Thyroid gland (tissue), 4 donors: ENCODE data around the gene SART1. TPM values are rescaled to one million over a fixed set of nuclear protein-coding genes. Genes with fewer than 3 reads are reported as not detected.

Experiments used
- DNase-seq, 2 donors: peaks; one replicate each; pipeline ENCODE4 v3.0.0-alpha.2; 2019
- H3K27ac ChIP-seq, 3 donors: fragments of 200-600 bp; sonication (generic); 1 replicate in 2 of 3; 2 replicates in 1 of 3; pipeline ENCODE4 v1.5.1; 2016 to 2019; ENCODE audit warnings: mild to moderate bottlenecking in 1 of 3, moderate library complexity in 1 of 3
- H3K27me3 ChIP-seq: fragments of 200-600 bp; sonication (generic); one replicate; pipeline ENCODE4 v1.5.1; 2019
- H3K36me3 ChIP-seq, 2 donors: fragments of 200-600 bp; sonication (generic); one replicate each; pipeline ENCODE4 v1.5.1; 2016 to 2019
- H3K4me1 ChIP-seq, 2 donors: fragments of 200-600 bp; sonication (generic); one replicate each; pipeline ENCODE4 v1.5.1; 2017 to 2019
- H3K4me3 ChIP-seq, 3 donors: fragments of 200-600 bp; sonication (generic); replicated peaks in 1 of 3; 1 replicate in 2 of 3; 2 replicates in 1 of 3; pipeline ENCODE4 v1.5.1; 2016; ENCODE audit warnings: mild to moderate bottlenecking in 1 of 3
- H3K9me3 ChIP-seq: fragments of 200-600 bp; sonication (generic); one replicate; pipeline ENCODE4 v1.5.1; 2017
- POLR2A ChIP-seq, 2 donors: fragments of 450-650 bp; IDR thresholded peaks; one replicate each; pipeline ENCODE4 v1.6.1; 2017; ENCODE audit warnings: antibody characterized with exemption in 2 of 2, mild to moderate bottlenecking in 2 of 2, moderate library complexity in 1 of 2
- WGBS, 2 donors: methylation state at CpG; one replicate each; pipeline ENCODE4 v1.1.5; 2017; 5-methylcytosine and 5-hydroxymethylcytosine counted together
- intact Hi-C: fragments of 100-400 bp; cut with DNase I; formaldehyde crosslinking; loops from one replicate; pipeline ENCODE4 v1.15.1; 2023
- total RNA-seq, 4 donors: library from RNA; depleted of rRNA; stranded (reverse); fragments of >200 nt; gene quantifications; one replicate each; pipeline ENCODE4 v1.2.3, GENCODE V29; 2016
- TF ChIP-seq, protein P1 (sequence below), 6 experiments: fragments of 200-600 bp in 3 of 6; fragments of 450-650 bp in 3 of 6; sonication (generic) in 3 of 6; IDR thresholded peaks; one replicate each; pipeline ENCODE4 v1.5.1; 2016 to 2019; ENCODE audit warnings: antibody characterized with exemption in 6 of 6, mild to moderate bottlenecking in 2 of 6, inconsistent platforms in 1 of 6, moderate library complexity in 1 of 6

Gene SART1
- total RNA-seq, 4 donors from 2014 or later, result 22.2 to 46.1 (median 24.2) TPM

DNA sequence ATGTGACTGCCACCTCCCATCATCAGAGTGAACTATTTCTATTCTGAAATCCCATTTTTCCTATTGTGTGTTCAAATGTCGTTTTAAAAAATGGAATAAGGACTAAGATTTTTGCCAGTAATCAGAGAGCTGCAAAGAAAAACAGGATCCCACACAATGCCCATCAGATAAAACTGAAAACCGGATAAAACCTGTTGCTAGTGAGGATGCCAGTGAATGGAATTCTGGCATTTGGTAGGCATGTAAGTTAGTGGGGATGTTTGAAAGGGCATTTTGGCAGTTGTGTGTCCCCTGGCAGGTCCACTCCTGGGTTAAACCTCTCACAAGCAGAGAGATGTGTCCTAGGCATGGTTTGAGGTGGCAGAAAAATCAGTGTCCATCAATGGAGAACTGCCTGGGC is 36.1 kb upstream of the SART1 start:
- intact Hi-C loops, result no loop called here
- WGBS, 2 donors, result 34 to 35% methylated on average over 2 of the region's 2 CpGs
- DNase-seq, result no peak
- TF ChIP-seq, protein P1, sequence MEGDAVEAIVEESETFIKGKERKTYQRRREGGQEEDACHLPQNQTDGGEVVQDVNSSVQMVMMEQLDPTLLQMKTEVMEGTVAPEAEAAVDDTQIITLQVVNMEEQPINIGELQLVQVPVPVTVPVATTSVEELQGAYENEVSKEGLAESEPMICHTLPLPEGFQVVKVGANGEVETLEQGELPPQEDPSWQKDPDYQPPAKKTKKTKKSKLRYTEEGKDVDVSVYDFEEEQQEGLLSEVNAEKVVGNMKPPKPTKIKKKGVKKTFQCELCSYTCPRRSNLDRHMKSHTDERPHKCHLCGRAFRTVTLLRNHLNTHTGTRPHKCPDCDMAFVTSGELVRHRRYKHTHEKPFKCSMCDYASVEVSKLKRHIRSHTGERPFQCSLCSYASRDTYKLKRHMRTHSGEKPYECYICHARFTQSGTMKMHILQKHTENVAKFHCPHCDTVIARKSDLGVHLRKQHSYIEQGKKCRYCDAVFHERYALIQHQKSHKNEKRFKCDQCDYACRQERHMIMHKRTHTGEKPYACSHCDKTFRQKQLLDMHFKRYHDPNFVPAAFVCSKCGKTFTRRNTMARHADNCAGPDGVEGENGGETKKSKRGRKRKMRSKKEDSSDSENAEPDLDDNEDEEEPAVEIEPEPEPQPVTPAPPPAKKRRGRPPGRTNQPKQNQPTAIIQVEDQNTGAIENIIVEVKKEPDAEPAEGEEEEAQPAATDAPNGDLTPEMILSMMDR (IDR thresholded peaks at IDR 0.05), result no peak
- TF ChIP-seq POLR2A (IDR thresholded peaks at IDR 0.05), result no peak
- H3K4me1 ChIP-seq, result peaks cover 27 to 30% of the 10 kb centered on the region in 2 donors
- no peaks in the 10 kb centered on the region for H3K27me3 ChIP-seq
- peak overlapping the region; percentile 36 to 78 (median 58) for H3K27ac ChIP-seq
- H3K36me3 ChIP-seq, result peaks cover 3 to 19% of the 10 kb centered on the region in 2 donors
- no peak overlapping the region for H3K4me3 ChIP-seq
- H3K9me3 ChIP-seq, result no peaks in the 10 kb centered on the region

- 59 to 67% methylated on average over 9 of the region's 9 CpGs for WGBS, 2 donors
- H3K4me3 ChIP-seq, result no peak overlapping the region
- H3K9me3 ChIP-seq, result no peaks in the 10 kb centered on the region
- intact Hi-C loops, result no loop called here
- no peaks in the 10 kb centered on the region for H3K27me3 ChIP-seq
- peaks cover 19 to 20% of the 10 kb centered on the region in 2 donors for H3K4me1 ChIP-seq
- peak in 1 of 2 donors; percentile 41 for DNase-seq
- TF ChIP-seq, protein P1 (IDR thresholded peaks at IDR 0.05), result no peak
- no peak for TF ChIP-seq POLR2A (IDR thresholded peaks at IDR 0.05)
- peaks cover 3 to 7% of the 10 kb centered on the region in 2 donors for H3K36me3 ChIP-seq
- peak overlapping the region in 1 of 3 donors; percentile 2 for H3K27ac ChIP-seq
These were observed 33.6 kb upstream of the SART1 start for GRCh38 chr11:65927904-65928397.

DNA sequence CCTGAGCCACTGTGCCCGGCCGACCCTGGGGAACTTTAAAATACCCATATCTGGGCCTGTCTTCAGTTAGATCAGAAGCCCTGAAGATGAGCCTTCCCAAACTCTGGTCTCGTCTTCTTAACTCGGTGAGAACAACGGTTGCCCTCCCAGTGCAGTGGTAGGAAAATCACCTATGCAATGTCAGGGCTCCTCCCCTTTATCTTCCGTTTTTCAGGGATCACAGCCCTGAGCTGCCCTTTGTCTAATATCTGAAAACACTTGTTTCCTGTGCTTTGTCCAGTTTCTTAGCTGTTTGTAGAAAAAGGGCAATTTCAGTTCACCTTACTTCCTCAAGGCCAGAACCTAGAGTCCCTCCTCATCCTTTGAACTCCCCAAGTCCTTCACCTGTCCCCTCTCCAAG is 32.9 kb upstream of the SART1 start:
- no peak for DNase-seq
- H3K27ac ChIP-seq, result no peak overlapping the region
- H3K36me3 ChIP-seq, result no peaks in the 10 kb centered on the region
- H3K9me3 ChIP-seq, result no peaks in the 10 kb centered on the region
- WGBS, 2 donors, result 76 to 78% methylated on average over 6 of the region's 6 CpGs
- TF ChIP-seq, protein P1 (IDR thresholded peaks at IDR 0.05), result no peak
- no peak for TF ChIP-seq POLR2A (IDR thresholded peaks at IDR 0.05)
- H3K27me3 ChIP-seq, result no peaks in the 10 kb centered on the region
- intact Hi-C loops, result no loop called here
- peaks cover 19 to 24% of the 10 kb centered on the region in 2 donors for H3K4me1 ChIP-seq
- no peak overlapping the region for H3K4me3 ChIP-seq

DNA sequence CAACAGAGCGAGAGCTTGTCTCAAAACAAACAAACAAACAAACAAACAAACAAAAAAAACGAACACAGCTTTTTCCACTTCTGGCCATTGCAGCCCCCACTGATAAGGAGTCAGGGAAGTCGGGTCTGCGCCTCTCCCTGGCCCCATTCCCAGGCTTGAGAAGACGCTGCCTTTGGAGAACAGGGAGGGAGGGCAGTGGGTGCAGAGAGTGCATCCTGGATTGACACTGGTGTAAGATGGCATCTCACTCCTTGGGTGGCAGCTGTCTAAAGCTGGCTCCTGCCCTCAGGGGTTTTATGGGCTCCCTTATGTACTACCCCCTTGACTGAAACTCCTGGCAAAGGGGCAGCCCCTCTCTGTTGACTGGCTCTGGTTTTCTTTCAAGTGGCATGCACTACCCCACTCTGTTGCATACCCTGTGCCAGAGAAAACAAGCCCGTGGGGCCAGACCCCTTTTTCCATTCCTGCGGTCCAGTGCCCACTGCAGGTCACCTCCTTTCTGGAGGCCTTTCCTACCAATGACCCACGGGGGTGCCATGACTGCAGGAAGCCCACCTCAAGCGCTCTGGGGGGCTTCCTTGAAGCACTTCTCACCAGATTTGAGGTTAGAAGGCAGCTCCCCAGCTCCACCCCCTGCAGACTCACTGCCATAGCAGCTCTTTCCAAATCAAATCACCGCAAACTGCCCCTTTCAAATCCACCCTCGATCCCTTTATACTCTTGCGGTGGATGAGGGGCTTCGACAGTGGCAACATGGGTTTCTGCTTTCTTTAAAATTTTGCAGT is 29.6 kb upstream of the SART1 start:
- TF ChIP-seq POLR2A (IDR thresholded peaks at IDR 0.05), result no peak
- TF ChIP-seq, protein P1 (IDR thresholded peaks at IDR 0.05), result no peak
- WGBS, 2 donors, result 38 to 52% methylated on average over 13 of the region's 13 CpGs
- H3K9me3 ChIP-seq, result no peaks in the 10 kb centered on the region
- no peaks in the 10 kb centered on the region for H3K36me3 ChIP-seq
- peaks cover 8 to 15% of the 10 kb centered on the region in 2 donors for H3K4me1 ChIP-seq
- no peak overlapping the region for H3K4me3 ChIP-seq
- H3K27ac ChIP-seq, result peak overlapping the region in 2 of 3 donors; percentile 2 to 5
- intact Hi-C loops, result no loop called here
- no peak for DNase-seq
- H3K27me3 ChIP-seq, result no peaks in the 10 kb centered on the region

GRCh38 chr11:65932558-65932919 is 29.0 kb upstream of the SART1 start:
- intact Hi-C loops, result no loop called here

More at GRCh38 chr11:65932558-65932919, 29.0 kb upstream of the SART1 start:
- peak overlapping the region in 1 of 3 donors; percentile 2 for H3K27ac ChIP-seq
- no peaks in the 10 kb centered on the region for H3K9me3 ChIP-seq
- no peaks in the 10 kb centered on the region for H3K36me3 ChIP-seq
- peak in 1 of 2 donors; percentile 30 for DNase-seq
- peaks cover 8 to 14% of the 10 kb centered on the region in 2 donors for H3K4me1 ChIP-seq
- H3K27me3 ChIP-seq, result no peaks in the 10 kb centered on the region
- H3K4me3 ChIP-seq, result no peak overlapping the region
- TF ChIP-seq, protein P1 (IDR thresholded peaks at IDR 0.05), result no peak
- TF ChIP-seq POLR2A (IDR thresholded peaks at IDR 0.05), result no peak
- 41 to 48% methylated on average over 9 of the region's 9 CpGs for WGBS, 2 donors
